Esophagus muscularis mucosa (tissue), 4 donors: Measurements from ENCODE around the gene RAB6A. TPM values are rescaled to one million over a fixed set of nuclear protein-coding genes. Genes with fewer than 3 reads are reported as not detected.

Experiments
- DNase-seq: peaks from one replicate; pipeline ENCODE4 v3.0.0-alpha.2; 2017; ENCODE audit errors: extremely low spot score
- H3K27ac ChIP-seq, 4 donors: fragments of 200-600 bp; sonication (generic); replicated peaks in 1 of 4; 1 replicate in 3 of 4; 2 replicates in 1 of 4; pipeline ENCODE4 v1.5.1; 2016 to 2019; ENCODE audit warnings: mild to moderate bottlenecking in 1 of 4
- H3K27me3 ChIP-seq, 4 donors: fragments of 200-600 bp; sonication (generic); one replicate each; pipeline versions ENCODE4 v1.5.1 to v1.6.0; 2016 to 2019
- H3K36me3 ChIP-seq, 4 donors: fragments of 200-600 bp; sonication (generic); one replicate each; pipeline ENCODE4 v1.5.1; 2016 to 2019
- H3K4me1 ChIP-seq, 4 donors: fragments of 200-600 bp; sonication (generic); one replicate each; pipeline ENCODE4 v1.5.1; 2016 to 2019
- H3K4me3 ChIP-seq, 4 donors: fragments of 200-600 bp; sonication (generic); 1 replicate in 2 of 4; 2 replicates in 2 of 4; pipeline ENCODE4 v1.5.1; 2016 to 2019; ENCODE audit warnings: mild to moderate bottlenecking in 4 of 4, moderate library complexity in 1 of 4
- H3K9me3 ChIP-seq, 4 donors: fragments of 200-600 bp; sonication (generic); 1 replicate in 3 of 4; 2 replicates in 1 of 4; pipeline ENCODE4 v1.5.1; 2016 to 2019
- CTCF ChIP-seq, 3 experiments: fragments of 200-600 bp in 2 of 3; fragments of 450-650 bp in 1 of 3; sonication (generic) in 2 of 3; IDR thresholded peaks; one replicate each; pipeline ENCODE4 v1.5.1; 2017 to 2019; ENCODE audit warnings: antibody characterized with exemption in 3 of 3, mild to moderate bottlenecking in 2 of 3, moderate library complexity in 1 of 3
- EP300 ChIP-seq: sonication (generic); formaldehyde crosslinking; IDR thresholded peaks from one replicate; pipeline ENCODE4 v1.6.1; 2017; ENCODE audit warnings: antibody characterized with exemption
- POLR2A ChIP-seq: fragments of 450-650 bp; IDR thresholded peaks from one replicate; pipeline ENCODE4 v1.6.1; 2017; ENCODE audit warnings: antibody characterized with exemption, moderate library complexity, mild to moderate bottlenecking, low read depth
- POLR2AphosphoS5 ChIP-seq, 2 donors: sonication (generic); formaldehyde crosslinking; IDR thresholded peaks; one replicate each; pipeline ENCODE4 v1.6.1; 2017; ENCODE audit warnings: antibody characterized with exemption in 2 of 2
- WGBS: methylation state at CpG from one replicate; pipeline ENCODE4 v1.1.5; 2018; 5-methylcytosine and 5-hydroxymethylcytosine counted together
- intact Hi-C: fragments of 100-400 bp; cut with DNase I; formaldehyde crosslinking; loops from one replicate; pipeline ENCODE4 v1.15.1; 2023
- total RNA-seq, 4 donors: library from RNA; depleted of rRNA; stranded (reverse); fragments of >200 nt; gene quantifications; one replicate each; pipeline versions ENCODE4 v1.1.0 to v1.2.1, GENCODE V29; 2016

RAB6A gene
- total RNA-seq, 4 donors from 2014 or later = 107 to 161 (median 134) TPM

DNA sequence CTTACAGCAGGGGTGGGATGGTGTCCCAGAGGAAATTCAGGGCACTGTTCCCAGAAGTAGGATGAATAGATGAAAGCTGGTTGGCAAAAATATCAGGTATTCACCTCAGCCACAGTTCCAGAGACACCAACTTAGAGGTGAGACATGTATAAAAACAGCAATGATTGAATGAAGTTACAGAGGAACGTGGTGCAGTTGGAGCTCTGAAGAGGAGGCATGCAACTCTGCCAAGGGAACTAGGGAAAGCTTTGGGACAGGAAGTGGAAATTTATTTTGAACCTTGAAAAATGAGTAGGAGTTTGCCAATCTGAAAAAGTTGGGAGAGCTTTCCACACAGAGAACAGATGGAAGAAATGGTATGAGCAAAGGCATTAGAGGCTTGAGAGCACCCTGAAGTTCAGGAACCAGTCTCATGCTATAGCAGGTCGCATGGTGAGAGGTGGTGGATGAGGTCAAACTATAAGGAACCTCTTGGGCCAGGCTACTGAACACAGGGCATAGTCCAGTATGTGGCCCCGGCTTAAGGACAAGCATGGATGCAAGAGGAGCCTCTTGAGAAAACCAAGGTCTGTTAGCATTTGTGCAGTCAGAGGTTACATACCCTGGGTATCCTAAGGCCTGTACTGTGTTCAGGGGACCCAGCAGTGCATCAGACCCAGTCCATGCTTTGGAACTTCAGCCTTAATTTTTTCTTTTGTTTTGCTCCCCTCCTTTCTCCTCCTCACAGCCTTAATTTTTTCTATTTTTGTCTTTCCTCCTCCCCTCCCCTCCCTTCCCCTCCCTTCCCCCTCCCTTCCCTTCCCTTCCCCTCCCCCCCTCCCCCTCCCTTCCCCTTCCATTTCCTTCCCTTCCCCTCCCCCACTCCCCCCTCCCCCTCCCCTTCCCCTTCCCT is 97.0 kb downstream of the RAB6A start:
- peaks cover 19 to 32% (median 26%) of the 10 kb centered on the region in 4 donors for H3K4me1 ChIP-seq
- 69% methylated on average over 3 of the region's 3 CpGs for WGBS
- H3K4me3 ChIP-seq = no peak overlapping the region
- H3K36me3 ChIP-seq = no peaks in the 10 kb centered on the region
- no peak overlapping the region for H3K27ac ChIP-seq
- intact Hi-C loops = loop anchor here (2.0 to 5.0 kb wide), 2 partner anchors 39 to 312 kb away; no protein-coding TSS in a partner anchor
- no peak for TF ChIP-seq CTCF (IDR thresholded peaks at IDR 0.05)
- TF ChIP-seq POLR2AphosphoS5 (IDR thresholded peaks at IDR 0.05) = no peak
- TF ChIP-seq POLR2A = no peak
- TF ChIP-seq EP300 = no peak
- H3K27me3 ChIP-seq = no peaks in the 10 kb centered on the region
- H3K9me3 ChIP-seq = no peaks in the 10 kb centered on the region
- DNase-seq = no peak

GRCh38 chr11:73662445-73663157 is 98.3 kb downstream of the RAB6A start:
- H3K9me3 ChIP-seq = no peaks in the 10 kb centered on the region
- peaks cover 19 to 32% (median 26%) of the 10 kb centered on the region in 4 donors for H3K4me1 ChIP-seq
- H3K27me3 ChIP-seq = no peaks in the 10 kb centered on the region
- DNase-seq = no peak
- H3K27ac ChIP-seq = no peak overlapping the region
- H3K36me3 ChIP-seq = no peaks in the 10 kb centered on the region
- no peak for TF ChIP-seq POLR2A
- TF ChIP-seq POLR2AphosphoS5 (IDR thresholded peaks at IDR 0.05) = no peak
- TF ChIP-seq CTCF (IDR thresholded peaks at IDR 0.05) = no peak
- TF ChIP-seq EP300 = no peak
- H3K4me3 ChIP-seq = no peak overlapping the region
- 94% methylated on average over 3 of the region's 3 CpGs for WGBS
- intact Hi-C loops = loop anchor here (2.0 to 5.0 kb wide), 2 partner anchors 38 to 310 kb away; no protein-coding TSS in a partner anchor

GRCh38 chr11:73661035-73661628 is 99.7 kb downstream of the RAB6A start:
- Histone ChIP-seq H3K27ac (peak overlapping the region in 2 of 4 donors; percentile 39 to 44), H3K27me3 (no peaks in the 10 kb centered on the region), H3K4me3 (peak overlapping the region; percentile 36 to 50 (median 45)), H3K9me3 (no peaks in the 10 kb centered on the region), H3K4me1 (peaks cover 19 to 32% (median 26%) of the 10 kb centered on the region in 4 donors), H3K36me3 (no peaks in the 10 kb centered on the region)
- DNase-seq = peak; percentile 95
- intact Hi-C loops = loop anchor here (2.0 to 5.0 kb wide), 2 partner anchors 258 to 309 kb away; no protein-coding TSS in a partner anchor
- WGBS = 0% methylated on average over 1 of the region's 40 CpGs
- TF ChIP-seq POLR2AphosphoS5 (IDR thresholded peaks at IDR 0.05) (peak in 1 of 2 donors; percentile 65), CTCF (IDR thresholded peaks at IDR 0.05) (peak; percentile 93 to 98 (median 94)), POLR2A (no peak)

- peaks cover 19 to 31% (median 26%) of the 10 kb centered on the region in 4 donors for H3K4me1 ChIP-seq
- H3K36me3 ChIP-seq = peaks cover 0 to 5% (median 0%) of the 10 kb centered on the region in 4 donors
- 54% methylated on average over 11 of the region's 25 CpGs for WGBS
- H3K4me3 ChIP-seq = peak overlapping the region; percentile 36 to 50 (median 45)
- H3K9me3 ChIP-seq = no peaks in the 10 kb centered on the region
- peak overlapping the region in 2 of 4 donors; percentile 39 to 44 for H3K27ac ChIP-seq
- DNase-seq = no peak
- H3K27me3 ChIP-seq = no peaks in the 10 kb centered on the region
- intact Hi-C loops = loop anchor here (2.0 to 5.0 kb wide), 2 partner anchors 258 to 308 kb away; no protein-coding TSS in a partner anchor
- TF ChIP-seq POLR2A (no peak), EP300 (no peak), CTCF (IDR thresholded peaks at IDR 0.05) (no peak), POLR2AphosphoS5 (IDR thresholded peaks at IDR 0.05) (no peak)
These were observed 100.3 kb downstream of the RAB6A start for GRCh38 chr11:73660497-73661034.
